ENCODE measurements around the gene HSD11B1. TPM values are rescaled to one million over a fixed set of nuclear protein-coding genes. Genes with fewer than 3 reads are reported as not detected.

HSD11B1 gene
- polyA plus RNA-seq, 2 donors, result 0.24 to 0.41 TPM

DNA sequence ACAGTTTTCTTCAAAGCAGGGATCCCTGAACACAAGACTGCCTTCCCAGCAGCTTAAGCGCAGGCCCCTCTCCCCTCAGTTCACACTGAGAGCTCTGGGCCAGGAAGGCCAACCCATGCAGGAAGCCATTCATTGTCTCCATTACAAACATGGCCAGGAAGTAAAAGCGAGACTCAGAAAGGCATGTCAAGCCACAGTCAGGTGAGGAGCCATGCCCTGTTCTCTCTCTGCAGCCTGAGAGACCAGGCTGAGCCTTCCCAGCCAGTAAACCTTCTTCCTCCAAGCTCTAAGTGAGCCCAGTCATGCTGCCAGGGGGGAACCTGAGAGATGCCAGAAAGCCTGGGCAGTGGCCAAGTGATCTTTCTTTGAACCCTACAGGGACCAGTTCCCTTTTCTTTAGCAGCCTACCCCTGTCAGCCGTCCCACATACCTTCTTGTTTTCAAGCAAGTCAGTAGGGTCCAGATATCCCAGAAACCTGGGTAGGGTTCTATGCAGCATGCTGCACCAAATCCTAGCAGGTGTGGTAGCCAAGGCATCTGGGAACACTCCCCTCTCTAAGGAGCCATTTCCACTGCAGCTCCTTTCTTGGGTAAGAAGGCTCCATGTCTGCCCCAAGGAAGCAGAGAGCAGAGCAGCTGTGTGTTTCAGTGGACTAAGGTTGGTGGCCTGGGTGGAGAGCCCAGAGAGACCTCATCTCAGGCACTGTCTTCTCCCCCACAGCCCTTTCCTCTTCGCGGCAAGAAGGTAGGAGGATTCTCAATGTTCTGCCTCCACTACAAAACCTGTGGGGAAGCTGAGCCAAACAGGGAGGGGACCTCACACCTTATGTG is 52.2 kb downstream of the HSD11B1 start:
- peak overlapping the region in 1 of 2 donors; percentile 16 for H3K27ac ChIP-seq (ENCODE audit: low read depth in 2 of 2, low read length in 1 of 2)
- 65 to 76% methylated on average over 5 of the region's 5 CpGs for WGBS, 2 donors
- no peaks in the 10 kb centered on the region for H3K27me3 ChIP-seq (ENCODE audit: control insufficient read depth in 1 of 2, insufficient read depth in 2 of 2, low read length in 2 of 2)
- H3K4me1 ChIP-seq (ENCODE audit: control insufficient read depth in 2 of 2, insufficient read depth in 2 of 2, low read length in 1 of 2), result no peaks in the 10 kb centered on the region
- H3K4me3 ChIP-seq (ENCODE audit: low read depth in 1 of 2, low read length in 2 of 2), result peak overlapping the region; percentile 30 to 35
- H3K36me3 ChIP-seq (ENCODE audit: control insufficient read depth in 2 of 2, insufficient read depth in 2 of 2, low read length in 1 of 2), result no peaks in the 10 kb centered on the region
- H3K9me3 ChIP-seq (ENCODE audit: control insufficient read depth in 2 of 2, insufficient read depth in 1 of 2, low read depth in 1 of 2, low read length in 1 of 2), result no peaks in the 10 kb centered on the region

GRCh38 chr1:209758400-209758799 is 53.8 kb downstream of the HSD11B1 start:
- Histone ChIP-seq H3K9me3 (ENCODE audit: control insufficient read depth in 2 of 2, insufficient read depth in 1 of 2, low read depth in 1 of 2, low read length in 1 of 2) (no peaks in the 10 kb centered on the region), H3K4me3 (ENCODE audit: low read depth in 1 of 2, low read length in 2 of 2) (no peak overlapping the region), H3K27ac (ENCODE audit: low read depth in 2 of 2, low read length in 1 of 2) (no peak overlapping the region), H3K4me1 (ENCODE audit: control insufficient read depth in 2 of 2, insufficient read depth in 2 of 2, low read length in 1 of 2) (no peaks in the 10 kb centered on the region), H3K27me3 (ENCODE audit: control insufficient read depth in 1 of 2, insufficient read depth in 2 of 2, low read length in 2 of 2) (no peaks in the 10 kb centered on the region), H3K36me3 (ENCODE audit: control insufficient read depth in 2 of 2, insufficient read depth in 2 of 2, low read length in 1 of 2) (no peaks in the 10 kb centered on the region)
- 58 to 70% methylated on average over 3 of the region's 3 CpGs for WGBS, 2 donors

DNA sequence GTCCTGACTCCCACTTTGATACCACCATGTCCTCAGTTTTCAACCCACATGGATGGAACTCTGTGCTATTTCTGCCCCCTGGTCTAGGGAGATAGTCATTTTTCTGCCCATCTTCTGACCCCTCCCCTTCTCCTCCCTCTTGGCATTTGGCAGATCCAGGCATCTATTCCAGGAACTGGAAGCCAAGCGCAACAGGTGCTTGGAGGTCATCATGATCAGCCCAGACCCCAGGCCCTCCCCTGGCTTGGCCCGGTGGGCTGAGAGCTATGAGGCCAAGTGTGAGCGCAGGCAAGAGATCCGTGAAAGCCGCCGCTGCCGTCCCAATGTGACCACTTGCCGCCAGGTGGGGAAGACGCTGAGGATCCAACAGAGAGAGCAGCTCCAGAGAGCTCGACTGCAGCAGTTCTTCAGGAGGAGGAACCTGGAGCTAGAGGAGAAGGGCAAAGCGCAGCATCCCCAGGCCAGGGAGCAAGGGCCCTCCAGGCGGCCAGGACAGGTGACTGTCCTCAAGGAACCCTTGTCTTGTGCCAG is 55.2 kb downstream of the HSD11B1 start:
- H3K36me3 ChIP-seq (ENCODE audit: control insufficient read depth in 2 of 2, insufficient read depth in 2 of 2, low read length in 1 of 2), result no peaks in the 10 kb centered on the region
- no peaks in the 10 kb centered on the region for H3K27me3 ChIP-seq (ENCODE audit: control insufficient read depth in 1 of 2, insufficient read depth in 2 of 2, low read length in 2 of 2)
- no peaks in the 10 kb centered on the region for H3K4me1 ChIP-seq (ENCODE audit: control insufficient read depth in 2 of 2, insufficient read depth in 2 of 2, low read length in 1 of 2)
- H3K4me3 ChIP-seq (ENCODE audit: low read depth in 1 of 2, low read length in 2 of 2), result no peak overlapping the region
- no peaks in the 10 kb centered on the region for H3K9me3 ChIP-seq (ENCODE audit: control insufficient read depth in 2 of 2, insufficient read depth in 1 of 2, low read depth in 1 of 2, low read length in 1 of 2)
- H3K27ac ChIP-seq (ENCODE audit: low read depth in 2 of 2, low read length in 1 of 2), result no peak overlapping the region
- 95% methylated on average over 12 of the region's 12 CpGs for WGBS, 2 donors

DNA sequence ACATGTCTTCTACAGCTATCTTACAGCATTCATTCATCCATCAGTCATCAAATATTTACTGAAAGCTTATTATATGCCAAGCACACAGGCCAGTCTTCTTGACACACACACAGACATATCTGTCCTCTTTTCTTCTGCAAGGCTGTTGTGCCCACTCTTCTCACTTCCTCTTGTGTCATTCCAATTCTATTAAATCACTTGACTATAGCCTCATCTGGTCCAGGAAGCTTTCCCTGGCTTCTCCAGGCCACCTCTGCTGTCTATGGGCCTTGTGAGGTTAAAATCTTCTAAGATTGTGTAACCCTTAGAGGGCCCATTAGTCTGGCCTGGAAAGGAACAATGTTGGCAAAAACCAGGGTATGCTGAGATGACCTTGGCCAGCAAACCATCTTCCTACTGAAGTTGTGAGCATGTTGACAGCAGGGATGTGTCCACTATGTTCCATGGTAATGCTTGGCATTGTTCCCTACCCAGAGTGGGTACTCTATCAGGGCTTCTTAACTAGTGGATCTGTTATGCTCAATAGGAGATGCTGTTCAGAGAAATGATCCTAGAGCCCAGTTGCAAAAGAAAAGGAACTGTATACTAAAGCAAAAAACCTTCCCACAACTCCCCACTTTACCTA is 56.5 kb downstream of the HSD11B1 start:
- Histone ChIP-seq H3K9me3 (ENCODE audit: control insufficient read depth in 2 of 2, insufficient read depth in 1 of 2, low read depth in 1 of 2, low read length in 1 of 2) (no peaks in the 10 kb centered on the region), H3K4me3 (ENCODE audit: low read depth in 1 of 2, low read length in 2 of 2) (no peak overlapping the region), H3K36me3 (ENCODE audit: control insufficient read depth in 2 of 2, insufficient read depth in 2 of 2, low read length in 1 of 2) (no peaks in the 10 kb centered on the region), H3K27ac (ENCODE audit: low read depth in 2 of 2, low read length in 1 of 2) (no peak overlapping the region), H3K4me1 (ENCODE audit: control insufficient read depth in 2 of 2, insufficient read depth in 2 of 2, low read length in 1 of 2) (no peaks in the 10 kb centered on the region), H3K27me3 (ENCODE audit: control insufficient read depth in 1 of 2, insufficient read depth in 2 of 2, low read length in 2 of 2) (no peaks in the 10 kb centered on the region)

GRCh38 chr1:209766051-209766450 is 61.4 kb downstream of the HSD11B1 start:
- WGBS, 2 donors, result 74 to 80% methylated on average over 2 of the region's 2 CpGs
- Histone ChIP-seq H3K27ac (ENCODE audit: low read depth in 2 of 2, low read length in 1 of 2) (no peak overlapping the region), H3K9me3 (ENCODE audit: control insufficient read depth in 2 of 2, insufficient read depth in 1 of 2, low read depth in 1 of 2, low read length in 1 of 2) (peaks cover 0 to 3% of the 10 kb centered on the region in 2 donors), H3K27me3 (ENCODE audit: control insufficient read depth in 1 of 2, insufficient read depth in 2 of 2, low read length in 2 of 2) (no peaks in the 10 kb centered on the region), H3K36me3 (ENCODE audit: control insufficient read depth in 2 of 2, insufficient read depth in 2 of 2, low read length in 1 of 2) (no peaks in the 10 kb centered on the region), H3K4me3 (ENCODE audit: low read depth in 1 of 2, low read length in 2 of 2) (no peak overlapping the region), H3K4me1 (ENCODE audit: control insufficient read depth in 2 of 2, insufficient read depth in 2 of 2, low read length in 1 of 2) (peaks cover 0 to 5% of the 10 kb centered on the region in 2 donors)

GRCh38 chr1:209767096-209767495 is 62.5 kb downstream of the HSD11B1 start:
- H3K27ac ChIP-seq (ENCODE audit: low read depth in 2 of 2, low read length in 1 of 2), result no peak overlapping the region
- H3K4me1 ChIP-seq (ENCODE audit: control insufficient read depth in 2 of 2, insufficient read depth in 2 of 2, low read length in 1 of 2), result peaks cover 0 to 9% of the 10 kb centered on the region in 2 donors

GRCh38 chr1:209767706-209768105 is 63.1 kb downstream of the HSD11B1 start:
- H3K36me3 ChIP-seq (ENCODE audit: control insufficient read depth in 2 of 2, insufficient read depth in 2 of 2, low read length in 1 of 2), result no peaks in the 10 kb centered on the region
- H3K4me1 ChIP-seq (ENCODE audit: control insufficient read depth in 2 of 2, insufficient read depth in 2 of 2, low read length in 1 of 2), result peaks cover 0 to 9% of the 10 kb centered on the region in 2 donors
- no peak overlapping the region for H3K27ac ChIP-seq (ENCODE audit: low read depth in 2 of 2, low read length in 1 of 2)
- peaks cover 0 to 7% of the 10 kb centered on the region in 2 donors for H3K9me3 ChIP-seq (ENCODE audit: control insufficient read depth in 2 of 2, insufficient read depth in 1 of 2, low read depth in 1 of 2, low read length in 1 of 2)
- no peaks in the 10 kb centered on the region for H3K27me3 ChIP-seq (ENCODE audit: control insufficient read depth in 1 of 2, insufficient read depth in 2 of 2, low read length in 2 of 2)
- H3K4me3 ChIP-seq (ENCODE audit: low read depth in 1 of 2, low read length in 2 of 2), result no peak overlapping the region

More at GRCh38 chr1:209767096-209767495, 62.5 kb downstream of the HSD11B1 start:
- no peaks in the 10 kb centered on the region for H3K36me3 ChIP-seq (ENCODE audit: control insufficient read depth in 2 of 2, insufficient read depth in 2 of 2, low read length in 1 of 2)
- no peak overlapping the region for H3K4me3 ChIP-seq (ENCODE audit: low read depth in 1 of 2, low read length in 2 of 2)
- no peaks in the 10 kb centered on the region for H3K27me3 ChIP-seq (ENCODE audit: control insufficient read depth in 1 of 2, insufficient read depth in 2 of 2, low read length in 2 of 2)
- peaks cover 0 to 7% of the 10 kb centered on the region in 2 donors for H3K9me3 ChIP-seq (ENCODE audit: control insufficient read depth in 2 of 2, insufficient read depth in 1 of 2, low read depth in 1 of 2, low read length in 1 of 2)

DNA sequence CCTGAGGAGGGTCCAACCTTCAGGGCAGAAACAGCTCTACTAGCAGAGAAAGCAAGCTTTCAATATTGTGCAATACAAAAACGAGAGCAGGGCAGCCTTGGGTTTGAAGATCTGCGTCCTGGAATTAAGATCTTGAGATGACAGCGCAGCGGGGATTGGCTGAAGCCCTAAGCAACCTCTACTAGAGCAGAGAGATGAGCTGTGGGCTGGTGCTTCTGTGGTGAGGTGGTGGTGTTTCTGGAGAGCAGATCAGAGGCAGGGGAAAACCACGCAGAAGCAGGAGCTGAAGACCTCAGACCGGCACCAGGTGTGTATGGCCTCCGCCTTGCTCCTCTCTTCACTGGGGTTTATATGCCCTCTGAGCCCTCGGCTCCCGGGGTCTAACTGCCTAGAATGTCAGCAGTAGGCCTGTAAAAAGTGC is 63.7 kb downstream of the HSD11B1 start:
- peaks cover 0 to 9% of the 10 kb centered on the region in 2 donors for H3K4me1 ChIP-seq (ENCODE audit: control insufficient read depth in 2 of 2, insufficient read depth in 2 of 2, low read length in 1 of 2)
- WGBS, 2 donors, result 80 to 82% methylated on average over 9 of the region's 9 CpGs
- peak overlapping the region in 1 of 2 donors; percentile 12 for H3K4me3 ChIP-seq (ENCODE audit: low read depth in 1 of 2, low read length in 2 of 2)
- H3K36me3 ChIP-seq (ENCODE audit: control insufficient read depth in 2 of 2, insufficient read depth in 2 of 2, low read length in 1 of 2), result no peaks in the 10 kb centered on the region
- H3K9me3 ChIP-seq (ENCODE audit: control insufficient read depth in 2 of 2, insufficient read depth in 1 of 2, low read depth in 1 of 2, low read length in 1 of 2), result peaks cover 0 to 7% of the 10 kb centered on the region in 2 donors
- H3K27ac ChIP-seq (ENCODE audit: low read depth in 2 of 2, low read length in 1 of 2), result no peak overlapping the region
- no peaks in the 10 kb centered on the region for H3K27me3 ChIP-seq (ENCODE audit: control insufficient read depth in 1 of 2, insufficient read depth in 2 of 2, low read length in 2 of 2)

GRCh38 chr1:209769171-209769904 is 64.7 kb downstream of the HSD11B1 start:
- Histone ChIP-seq H3K27me3 (ENCODE audit: control insufficient read depth in 1 of 2, insufficient read depth in 2 of 2, low read length in 2 of 2) (no peaks in the 10 kb centered on the region), H3K27ac (ENCODE audit: low read depth in 2 of 2, low read length in 1 of 2) (peak overlapping the region; percentile 9 to 52), H3K9me3 (ENCODE audit: control insufficient read depth in 2 of 2, insufficient read depth in 1 of 2, low read depth in 1 of 2, low read length in 1 of 2) (peaks cover 0 to 7% of the 10 kb centered on the region in 2 donors), H3K4me1 (ENCODE audit: control insufficient read depth in 2 of 2, insufficient read depth in 2 of 2, low read length in 1 of 2) (peaks cover 0 to 9% of the 10 kb centered on the region in 2 donors), H3K36me3 (ENCODE audit: control insufficient read depth in 2 of 2, insufficient read depth in 2 of 2, low read length in 1 of 2) (no peaks in the 10 kb centered on the region), H3K4me3 (ENCODE audit: low read depth in 1 of 2, low read length in 2 of 2) (peak overlapping the region in 1 of 2 donors; percentile 2)
- 24 to 33% methylated on average over 13 of the region's 13 CpGs for WGBS, 2 donors

Data from esophagus (tissue), 2 donors.